ENCODE data around the gene TNNI3. TPM values are rescaled to one million over a fixed set of nuclear protein-coding genes. Genes with fewer than 3 reads are reported as not detected.

The TNNI3 gene
- total and polyA plus RNA-seq, 10 of the 15 experiments (the other 5 are each of a cell fraction or from before 2014, with no cell fraction given): not detected

- TF ChIP-seq IRF5 (IDR thresholded peaks at IDR 0.05; ENCODE audit: borderline replicate concordance): no peak
- TF ChIP-seq YBX1 (IDR thresholded peaks at IDR 0.05): no peak
- no peak for TF ChIP-seq SMC3 (IDR thresholded peaks at IDR 0.05; ENCODE audit: borderline replicate concordance, low read length)
- no peak for TF ChIP-seq KDM1A (IDR thresholded peaks at IDR 0.05; ENCODE audit: borderline replicate concordance)
- TF ChIP-seq, protein P1, sequence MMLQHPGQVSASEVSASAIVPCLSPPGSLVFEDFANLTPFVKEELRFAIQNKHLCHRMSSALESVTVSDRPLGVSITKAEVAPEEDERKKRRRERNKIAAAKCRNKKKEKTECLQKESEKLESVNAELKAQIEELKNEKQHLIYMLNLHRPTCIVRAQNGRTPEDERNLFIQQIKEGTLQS (IDR thresholded peaks at IDR 0.05; ENCODE audit: borderline replicate concordance, extremely low read depth, low read depth, low read length): peak; percentile 66; the same call in 1 of the 2 replicates
- no peak for TF ChIP-seq BRCA1 (IDR thresholded peaks at IDR 0.05; ENCODE audit: low read depth, low read length)
- TF ChIP-seq CBX5 (IDR thresholded peaks at IDR 0.05; ENCODE audit: low read depth): no peak
- TF ChIP-seq EP300 (IDR thresholded peaks at IDR 0.05; ENCODE audit: borderline replicate concordance in 1 of 2, control insufficient read depth in 1 of 2, low read depth in 2 of 2, low read length in 2 of 2): no peak
- TF ChIP-seq, protein P2, sequence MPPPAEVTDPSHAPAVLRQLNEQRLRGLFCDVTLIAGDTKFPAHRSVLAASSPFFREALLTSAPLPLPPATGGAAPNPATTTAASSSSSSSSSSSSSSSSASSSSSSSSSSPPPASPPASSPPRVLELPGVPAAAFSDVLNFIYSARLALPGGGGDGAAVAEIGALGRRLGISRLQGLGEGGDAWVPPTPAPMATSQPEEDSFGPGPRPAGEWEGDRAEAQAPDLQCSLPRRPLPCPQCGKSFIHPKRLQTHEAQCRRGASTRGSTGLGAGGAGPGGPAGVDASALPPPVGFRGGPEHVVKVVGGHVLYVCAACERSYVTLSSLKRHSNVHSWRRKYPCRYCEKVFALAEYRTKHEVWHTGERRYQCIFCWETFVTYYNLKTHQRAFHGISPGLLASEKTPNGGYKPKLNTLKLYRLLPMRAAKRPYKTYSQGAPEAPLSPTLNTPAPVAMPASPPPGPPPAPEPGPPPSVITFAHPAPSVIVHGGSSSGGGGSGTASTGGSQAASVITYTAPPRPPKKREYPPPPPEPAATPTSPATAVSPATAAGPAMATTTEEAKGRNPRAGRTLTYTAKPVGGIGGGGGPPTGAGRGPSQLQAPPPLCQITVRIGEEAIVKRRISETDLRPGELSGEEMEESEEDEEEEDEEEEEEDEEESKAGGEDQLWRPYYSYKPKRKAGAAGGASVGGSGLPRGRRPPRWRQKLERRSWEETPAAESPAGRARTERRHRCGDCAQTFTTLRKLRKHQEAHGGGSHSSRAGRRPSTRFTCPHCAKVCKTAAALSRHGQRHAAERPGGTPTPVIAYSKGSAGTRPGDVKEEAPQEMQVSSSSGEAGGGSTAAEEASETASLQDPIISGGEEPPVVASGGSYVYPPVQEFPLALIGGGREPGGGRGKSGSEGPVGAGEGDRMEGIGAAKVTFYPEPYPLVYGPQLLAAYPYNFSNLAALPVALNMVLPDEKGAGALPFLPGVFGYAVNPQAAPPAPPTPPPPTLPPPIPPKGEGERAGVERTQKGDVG (CRISPR knock-in tag; IDR thresholded peaks at IDR 0.05): no peak
- no peak for TF ChIP-seq CREB1 (IDR thresholded peaks at IDR 0.05; ENCODE audit: low read depth)
- no peak for TF ChIP-seq MTA3 (IDR thresholded peaks at IDR 0.05; ENCODE audit: borderline replicate concordance, low read length)
- peak; percentile 57; the same call in 1 of the 2 replicates for TF ChIP-seq ZBTB40 (IDR thresholded peaks at IDR 0.05; ENCODE audit: borderline replicate concordance)
- no peak for TF ChIP-seq NR2C2 (IDR thresholded peaks at IDR 0.05; ENCODE audit: borderline replicate concordance, control insufficient read depth, insufficient read length, low read depth)
- peak; percentile 95 for TF ChIP-seq RAD51 (IDR thresholded peaks at IDR 0.05)
- TF ChIP-seq POLR2A (IDR thresholded peaks at IDR 0.05; ENCODE audit: low read depth, low read length): peak; percentile 36; the same call in 1 of the 2 replicates
- TF ChIP-seq ZNF217 (IDR thresholded peaks at IDR 0.05): no peak
- no peak for TF ChIP-seq TCF3 (IDR thresholded peaks at IDR 0.05; ENCODE audit: borderline replicate concordance, insufficient read depth, low read depth, low read length)
- TF ChIP-seq ETV6 (conservative IDR thresholded peaks at IDR 0.05 in 1 of 2, IDR thresholded peaks at IDR 0.05 in 1 of 2; ENCODE audit: borderline replicate concordance in 1 of 2, low read depth in 1 of 2): 0 out of 4 replicates have a peak, but pooled peaks of 1 of the 2 experiments have one; percentile 21
- no peak for TF ChIP-seq SUZ12 (IDR thresholded peaks at IDR 0.05; ENCODE audit: unreplicated experiment)
These were observed 41.2 kb downstream of the TNNI3 start (continued) for GRCh38 chr19:55116232-55116858.

Data from GM12878 (cell line).